ENCODE measurements around the gene CTXN2.

The CTXN2 gene

DNA sequence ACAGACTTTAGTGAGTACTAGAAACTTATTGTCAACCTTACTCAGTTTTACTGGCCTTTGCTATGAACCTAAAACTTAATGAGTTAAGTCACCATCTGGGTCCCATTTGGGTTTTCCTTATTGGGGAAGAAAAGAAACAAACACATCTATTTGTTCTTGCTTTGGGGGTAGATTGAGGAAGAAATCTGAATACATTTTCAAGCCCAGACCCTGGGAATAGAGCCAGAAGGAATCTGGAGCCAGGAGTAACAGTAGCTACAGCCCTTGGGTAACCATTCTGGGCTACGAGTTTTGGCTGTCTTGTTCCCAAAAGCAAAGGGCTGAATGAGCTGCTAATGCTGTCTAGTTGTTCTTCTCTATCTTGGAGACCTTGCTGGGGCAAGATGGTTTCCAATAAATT lies 31.2 kb downstream of the CTXN2 start:
- no peak for DNase-seq

GRCh38 chr15:48225771-48226170 lies 34.3 kb downstream of the CTXN2 start:
- no peak for DNase-seq

- no peak for DNase-seq
Measured at GRCh38 chr15:48230498-48230897, 39.0 kb downstream of the CTXN2 start.

DNA sequence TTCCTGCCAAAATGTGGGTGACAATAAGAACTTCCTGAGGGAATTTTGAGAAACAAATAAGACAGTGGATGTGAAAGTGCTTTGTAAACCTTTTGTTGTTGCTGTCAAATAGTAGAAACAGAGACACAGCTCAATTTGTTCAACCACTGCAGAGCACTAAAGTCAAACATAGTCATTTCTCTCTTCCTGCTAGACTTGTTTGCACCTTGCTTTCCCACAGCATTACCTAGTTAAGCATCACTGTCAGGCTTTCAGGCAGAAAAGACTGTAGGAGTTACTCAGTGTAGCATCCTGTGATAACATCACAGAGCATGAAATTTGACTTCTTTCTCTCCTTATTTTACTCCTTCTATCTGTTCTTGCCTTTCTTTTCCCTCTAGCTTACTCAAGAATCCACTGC lies 41.8 kb downstream of the CTXN2 start:
- no peak for DNase-seq

GRCh38 chr15:48239334-48239733 lies 47.9 kb downstream of the CTXN2 start:
- no peak for DNase-seq

DNA sequence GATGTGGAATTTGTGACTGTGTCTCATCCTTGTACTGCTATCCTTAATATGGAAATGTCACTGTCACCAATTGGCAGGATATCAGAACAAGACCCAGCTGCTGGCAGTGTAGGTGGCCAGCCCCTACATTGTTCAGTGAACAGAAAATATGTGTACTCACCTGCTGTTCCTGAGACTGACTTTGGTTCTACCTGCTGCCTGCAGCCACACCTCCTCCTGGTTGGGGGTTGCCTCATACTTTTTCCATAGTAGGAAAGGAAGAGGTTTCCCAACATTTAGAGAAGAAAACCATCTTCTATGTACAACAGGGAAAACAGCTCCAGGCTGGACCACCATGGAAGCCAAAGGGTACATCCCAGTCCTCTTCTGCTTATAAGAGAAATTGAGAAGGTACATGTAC lies 50.5 kb downstream of the CTXN2 start:
- DNase-seq: no peak

DNA sequence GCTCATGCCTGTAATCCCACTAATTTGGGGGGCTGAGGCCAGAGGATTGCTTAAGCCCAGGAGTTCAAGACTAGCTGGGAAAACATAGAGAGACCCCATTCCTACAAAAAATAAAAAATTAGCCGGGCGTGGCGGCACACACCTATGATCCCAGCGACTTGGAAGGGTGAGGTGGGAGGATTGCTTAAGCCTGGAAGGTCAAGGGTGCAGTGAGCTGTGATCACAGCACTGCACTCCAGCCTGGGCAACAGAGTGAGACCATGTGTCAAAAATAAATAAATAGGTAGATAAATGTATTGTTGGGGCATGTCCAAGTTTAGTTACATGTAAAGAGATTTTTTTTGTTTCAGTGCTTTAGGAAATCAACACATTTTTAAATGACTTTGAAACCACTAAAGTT lies 51.1 kb downstream of the CTXN2 start:
- no peak for DNase-seq

DNA sequence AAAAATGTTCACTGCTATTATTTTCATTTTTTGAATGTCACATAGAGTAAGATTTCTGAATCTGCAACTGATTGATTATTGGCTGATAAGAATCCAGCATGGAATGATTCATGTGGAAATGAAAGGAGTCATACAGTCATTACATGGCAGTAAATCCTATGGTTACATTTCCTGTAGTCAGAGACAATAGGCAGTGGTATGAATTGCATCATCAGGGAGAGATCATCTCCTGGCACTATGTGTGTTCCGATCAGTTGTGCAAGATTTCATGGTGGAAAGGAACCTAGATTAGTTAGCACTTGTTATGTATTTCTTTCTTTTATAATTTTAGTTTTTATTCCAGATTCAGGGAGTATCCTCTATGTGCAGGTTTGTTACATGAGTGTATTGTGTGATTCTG lies 53.5 kb downstream of the CTXN2 start:
- no peak for DNase-seq

DNA sequence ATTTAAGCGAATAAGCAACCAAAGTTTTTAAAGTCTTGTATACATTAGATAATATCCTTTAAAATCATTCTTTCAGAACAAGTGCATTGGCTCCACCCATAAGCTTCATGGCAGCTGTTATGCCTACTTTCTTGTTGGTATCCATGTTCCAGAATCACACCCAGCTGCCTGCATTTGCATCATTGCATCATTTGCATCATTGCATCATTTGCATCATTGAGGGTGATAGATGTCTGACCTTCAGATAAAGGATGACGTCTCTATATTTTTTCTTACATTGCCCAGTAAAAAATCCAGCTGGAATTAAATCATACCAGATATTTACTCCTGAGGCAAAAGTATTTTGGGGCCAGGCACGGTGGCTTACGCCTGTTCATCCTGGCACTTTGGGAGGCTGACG lies 56.9 kb downstream of the CTXN2 start:
- no peak for DNase-seq

- DNase-seq: peak; percentile 18
Measured at GRCh38 chr15:48250640-48251076, 59.2 kb downstream of the CTXN2 start.

GRCh38 chr15:48253172-48253571 lies 61.7 kb downstream of the CTXN2 start:
- DNase-seq: no peak

Data from right kidney (tissue), 1 donor.